GM10248 (cell line): ENCODE results near the gene MYH10.

Experiments used
- CTCF ChIA-PET: fragments of 300-600 bp; sonication (Branson Sonifier 250); formaldehyde crosslinking; extraction: SDS; loops from one replicate; lab custom pipeline; 2021; ENCODE audit warnings: antibody characterized with exemption; lab: Yijun Ruan, JAX
- POLR2A ChIA-PET: fragments of 350-650 bp; sonication (Branson Sonifier 250); formaldehyde crosslinking; extraction: SDS; loops from one replicate; lab custom pipeline; 2020; ENCODE audit warnings: antibody characterized with exemption; lab: Yijun Ruan, JAX
- DNase-seq: peaks from one replicate; pipeline ENCODE4 v3.0.0; 2012; ENCODE audit errors: extremely low spot score
- CTCF ChIP-seq: IDR thresholded peaks from 2 replicates; pipeline ENCODE4 v1.5.1; 2012; ENCODE audit warnings: mild to moderate bottlenecking, low read depth; ENCODE audit errors: extremely low read depth, missing control alignments, control extremely low read depth

The MYH10 gene

DNA sequence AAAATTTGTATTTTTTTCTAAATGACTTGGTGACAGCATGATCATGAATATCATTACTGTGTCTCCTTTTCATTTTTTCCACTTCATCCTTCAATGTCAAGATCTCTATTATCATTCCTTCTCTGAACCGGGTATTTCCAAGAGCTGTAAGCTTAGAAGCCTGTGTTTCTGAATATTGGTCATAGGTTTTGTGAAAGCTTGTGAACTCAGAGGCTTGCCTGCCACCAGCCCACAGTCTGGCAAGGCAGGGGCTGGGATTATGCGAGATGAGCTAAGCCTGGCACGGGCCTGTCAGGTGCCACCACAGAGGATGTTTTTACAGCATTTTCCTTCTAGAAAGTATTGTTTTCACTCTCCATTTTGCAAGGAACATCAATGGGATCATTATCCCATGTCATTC lies 92.8 kb downstream of the MYH10 start:
- CTCF ChIA-PET: interaction anchor here (1.1 to 1.7 kb wide), 3 partner anchors 8 to 32 kb away, joined by 3 read pairs; no protein-coding TSS in a partner anchor
- no peak for TF ChIP-seq CTCF
- POLR2A ChIA-PET: no interaction called here
- no peak for DNase-seq

- no peak for TF ChIP-seq CTCF
- DNase-seq: no peak
- ChIA-PET CTCF (interaction anchor here (1.2 to 1.3 kb wide), 2 partner anchors 11 to 14 kb away, joined by 3 to 5 read pairs; no protein-coding TSS in a partner anchor), POLR2A (no interaction called here)
These were observed 95.9 kb downstream of the MYH10 start for GRCh38 chr17:8534498-8535188.

DNA sequence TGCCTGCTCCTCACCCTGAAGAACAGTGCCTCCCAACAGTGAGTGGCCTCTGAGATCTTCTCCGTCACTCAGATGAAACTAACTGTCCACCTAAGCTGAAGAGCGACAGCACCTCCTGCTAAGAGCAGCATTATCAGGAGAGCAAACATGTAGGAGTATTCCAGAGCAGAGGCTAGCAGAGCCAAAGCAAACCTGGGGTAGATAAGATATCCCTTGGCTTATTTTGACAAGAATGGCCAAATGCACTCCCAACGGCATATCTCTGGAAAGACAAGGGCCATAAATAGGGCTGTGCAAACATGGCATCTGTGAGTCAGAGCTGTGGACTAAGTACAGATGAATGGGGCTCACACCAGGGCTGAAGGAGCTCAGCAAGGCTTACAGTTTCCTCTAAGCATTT lies 98.5 kb downstream of the MYH10 start:
- ChIA-PET POLR2A (interaction anchor here (0.6 kb wide), 1 partner anchor 82 kb away, joined by 4 read pairs; no protein-coding TSS in a partner anchor), CTCF (interaction anchor here (0.8 to 1.7 kb wide), 3 partner anchors 10 to 22 kb away, joined by 3 to 5 read pairs (median 3); no protein-coding TSS in a partner anchor)
- TF ChIP-seq CTCF: no peak

DNA sequence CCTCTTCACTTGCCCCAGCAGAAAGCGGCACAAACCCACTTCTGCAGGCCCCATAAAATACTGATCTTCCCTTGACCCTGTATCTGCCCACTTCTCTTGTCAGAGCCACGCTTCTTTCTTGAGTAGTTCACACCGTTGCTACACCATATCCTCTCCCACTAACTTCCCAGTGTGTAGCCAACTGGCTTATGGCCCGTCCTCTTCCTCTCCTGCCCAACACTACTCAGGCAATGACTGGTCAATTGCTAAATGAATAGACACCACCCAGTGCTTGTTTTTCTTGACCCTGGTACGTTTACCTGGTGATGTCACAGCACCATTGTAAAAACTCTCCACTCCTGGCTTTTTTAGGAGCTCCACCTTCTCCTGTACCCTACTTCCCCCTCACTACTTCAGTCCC lies 107.9 kb downstream of the MYH10 start:
- CTCF ChIA-PET: no interaction called here
- POLR2A ChIA-PET: no interaction called here
- DNase-seq: no peak
- no peak for TF ChIP-seq CTCF

More for the DNA sequence above, 98.5 kb downstream of the MYH10 start:
- DNase-seq: no peak

GRCh38 chr17:8520981-8521380 lies 109.5 kb downstream of the MYH10 start:
- no peak for DNase-seq
- TF ChIP-seq CTCF: no peak
- ChIA-PET POLR2A (no interaction called here), CTCF (interaction anchor here (1.6 kb wide), 1 partner anchor 9 kb away, joined by 6 read pairs; no protein-coding TSS in a partner anchor)

GRCh38 chr17:8518850-8519249 lies 111.7 kb downstream of the MYH10 start:
- no peak for TF ChIP-seq CTCF
- DNase-seq: no peak
- ChIA-PET CTCF (no interaction called here), POLR2A (no interaction called here)
